ENCODE data around the gene F7.
"Not testable (repeated sequence)": the region's sequence is repeated elsewhere in the genome, so short reads cannot be mapped to it uniquely, and the experiment has no call there.

Gene F7

GRCh38 chr13:113105032-113105920 is at the start of gene F7:
Gene F7 (plus strand): TSS chr13:113105791. CDS start chr13:113105842, 51 bp downstream.
- no peak for DNase-seq

GRCh38 chr13:113057084-113057483 is 48.5 kb upstream of the F7 start:
- DNase-seq: no peak

- not testable (repeated sequence) for DNase-seq
Observed at GRCh38 chr13:113057559-113057958, 48.0 kb upstream of the F7 start.

- no peak for DNase-seq
Observed at GRCh38 chr13:113058129-113058987, 47.2 kb upstream of the F7 start.

GRCh38 chr13:113058988-113059850 is 46.4 kb upstream of the F7 start:
- DNase-seq: no peak

- no peak for DNase-seq
Observed at GRCh38 chr13:113059891-113060290, 45.7 kb upstream of the F7 start.

- no peak for DNase-seq
Observed at GRCh38 chr13:113060557-113061270, 44.9 kb upstream of the F7 start.

- DNase-seq: no peak
Observed at GRCh38 chr13:113061271-113061625, 44.3 kb upstream of the F7 start.

- DNase-seq: no peak
Observed at GRCh38 chr13:113061796-113062425, 43.7 kb upstream of the F7 start.

GRCh38 chr13:113062691-113063090 is 42.9 kb upstream of the F7 start:
- DNase-seq: no peak

- no peak for DNase-seq
Observed at GRCh38 chr13:113063091-113063491, 42.5 kb upstream of the F7 start.

GRCh38 chr13:113064000-113064533 is 41.5 kb upstream of the F7 start:
- DNase-seq: no peak

- DNase-seq: no peak
Observed at GRCh38 chr13:113064534-113065405, 40.8 kb upstream of the F7 start.

- no peak for DNase-seq
Observed at GRCh38 chr13:113065406-113066141, 40.0 kb upstream of the F7 start.

- no peak for DNase-seq
Observed at GRCh38 chr13:113066142-113066455, 39.5 kb upstream of the F7 start.

GRCh38 chr13:113066746-113067145 is 38.8 kb upstream of the F7 start:
- no peak for DNase-seq

- DNase-seq: no peak
Observed at GRCh38 chr13:113069861-113070805, 35.5 kb upstream of the F7 start.

- no peak for DNase-seq
Observed at GRCh38 chr13:113070855-113071254, 34.7 kb upstream of the F7 start.

- DNase-seq: no peak
Observed at GRCh38 chr13:113072376-113072775, 33.2 kb upstream of the F7 start.
